ENCODE data around the gene ASIC3.

Gene ASIC3

DNA sequence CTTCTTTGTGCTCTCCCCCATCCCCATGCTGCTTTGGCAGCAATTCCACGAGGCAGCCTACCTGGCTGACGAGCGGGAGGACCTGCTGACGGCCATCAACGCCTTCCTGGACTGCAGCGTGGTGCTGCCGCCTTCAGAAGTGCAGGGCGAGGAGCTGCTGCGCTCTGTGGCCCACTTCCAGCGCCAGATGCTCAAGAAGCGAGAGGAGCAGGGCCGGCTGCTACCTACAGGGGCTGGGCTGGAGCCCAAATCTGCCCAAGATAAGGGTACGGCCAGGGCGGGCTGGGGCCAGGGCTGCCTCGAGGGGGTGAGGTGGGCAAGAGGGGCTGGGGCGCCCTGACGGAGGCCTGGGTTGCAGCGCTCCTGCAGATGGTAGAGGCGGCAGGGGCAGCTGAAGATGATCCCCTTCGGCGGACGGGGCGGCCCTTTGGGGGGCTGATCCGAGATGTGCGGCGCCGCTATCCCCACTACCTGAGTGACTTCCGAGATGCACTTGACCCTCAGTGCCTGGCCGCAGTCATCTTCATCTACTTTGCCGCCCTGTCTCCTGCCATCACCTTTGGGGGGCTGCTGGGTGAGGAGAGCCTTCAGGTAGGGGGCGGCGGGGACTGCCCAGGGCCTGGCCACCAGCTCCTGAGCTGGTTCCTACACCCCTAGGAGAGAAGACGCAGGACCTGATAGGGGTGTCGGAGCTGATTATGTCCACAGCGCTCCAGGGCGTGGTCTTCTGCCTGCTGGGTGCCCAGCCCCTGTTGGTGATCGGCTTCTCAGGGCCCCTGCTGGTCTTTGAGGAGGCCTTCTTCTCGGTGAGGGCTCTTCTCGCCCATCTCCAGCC, 22.9 kb downstream of the ASIC3 start:
- no peak for DNase-seq (ENCODE audit: low spot score)

GRCh38 chr7:151073990-151074389, 25.7 kb downstream of the ASIC3 start:
- DNase-seq (ENCODE audit: low spot score), result no peak

GRCh38 chr7:151074817-151075661, 26.7 kb downstream of the ASIC3 start:
- DNase-seq (ENCODE audit: low spot score), result no peak

DNA sequence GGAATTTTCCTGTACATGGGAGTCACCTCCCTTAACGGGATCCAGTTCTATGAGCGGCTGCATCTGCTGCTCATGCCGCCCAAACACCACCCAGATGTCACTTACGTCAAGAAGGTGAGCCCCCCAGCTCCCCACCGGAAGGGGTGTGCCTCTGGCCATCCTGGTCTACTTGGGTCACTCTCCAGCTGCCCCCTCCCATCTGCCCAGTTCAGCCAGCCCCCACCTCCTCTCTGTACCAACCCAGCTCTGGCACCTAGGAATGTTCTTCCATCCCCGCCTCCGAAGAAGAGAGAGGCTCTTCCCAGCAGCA, 27.3 kb downstream of the ASIC3 start:
- DNase-seq (ENCODE audit: low spot score), result no peak

GRCh38 chr7:151075978-151076426, 27.7 kb downstream of the ASIC3 start:
- DNase-seq (ENCODE audit: low spot score), result no peak

GRCh38 chr7:151076863-151077704, 28.8 kb downstream of the ASIC3 start:
- peak; percentile 44 for DNase-seq (ENCODE audit: low spot score)

GRCh38 chr7:151077705-151078232, 29.4 kb downstream of the ASIC3 start:
- no peak for DNase-seq (ENCODE audit: low spot score)

GRCh38 chr7:151078233-151079040, 30.1 kb downstream of the ASIC3 start:
- DNase-seq (ENCODE audit: low spot score), result no peak

GRCh38 chr7:151079199-151079910, 31.0 kb downstream of the ASIC3 start:
- DNase-seq (ENCODE audit: low spot score), result no peak

DNA sequence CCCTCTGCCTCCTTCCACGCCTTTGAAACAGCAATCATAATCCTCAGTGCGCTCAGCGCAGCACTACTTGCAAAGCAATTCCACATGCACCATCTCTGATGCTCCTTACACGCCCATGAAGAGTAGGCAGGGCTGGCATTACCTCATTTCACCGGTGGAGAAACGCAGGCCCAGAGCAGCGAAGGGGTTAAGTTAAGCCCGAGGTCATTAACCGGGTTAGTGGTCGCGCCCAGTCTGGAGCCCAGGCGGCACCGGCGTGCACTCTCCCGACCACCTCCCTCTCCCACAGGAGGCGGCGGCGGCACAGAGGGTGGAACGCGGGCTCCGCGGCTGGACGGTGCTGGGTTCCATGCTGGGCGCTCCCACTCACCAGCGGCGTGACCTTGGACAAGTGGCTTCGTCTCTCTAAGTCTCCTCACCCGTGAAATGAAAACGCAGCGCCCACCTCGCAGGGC, 31.8 kb downstream of the ASIC3 start:
- peak; percentile 55 for DNase-seq (ENCODE audit: low spot score)

- DNase-seq (ENCODE audit: low spot score), result peak; percentile 94
Measured at GRCh38 chr7:151080522-151081169, 32.3 kb downstream of the ASIC3 start, which contains the start of gene FASTK. FASTK (minus strand) TSS chr7:151080809; CDS start chr7:151080766, 43 bp downstream.

GRCh38 chr7:151081170-151082101, 33.1 kb downstream of the ASIC3 start:
- peak; percentile 50 for DNase-seq (ENCODE audit: low spot score)

DNA sequence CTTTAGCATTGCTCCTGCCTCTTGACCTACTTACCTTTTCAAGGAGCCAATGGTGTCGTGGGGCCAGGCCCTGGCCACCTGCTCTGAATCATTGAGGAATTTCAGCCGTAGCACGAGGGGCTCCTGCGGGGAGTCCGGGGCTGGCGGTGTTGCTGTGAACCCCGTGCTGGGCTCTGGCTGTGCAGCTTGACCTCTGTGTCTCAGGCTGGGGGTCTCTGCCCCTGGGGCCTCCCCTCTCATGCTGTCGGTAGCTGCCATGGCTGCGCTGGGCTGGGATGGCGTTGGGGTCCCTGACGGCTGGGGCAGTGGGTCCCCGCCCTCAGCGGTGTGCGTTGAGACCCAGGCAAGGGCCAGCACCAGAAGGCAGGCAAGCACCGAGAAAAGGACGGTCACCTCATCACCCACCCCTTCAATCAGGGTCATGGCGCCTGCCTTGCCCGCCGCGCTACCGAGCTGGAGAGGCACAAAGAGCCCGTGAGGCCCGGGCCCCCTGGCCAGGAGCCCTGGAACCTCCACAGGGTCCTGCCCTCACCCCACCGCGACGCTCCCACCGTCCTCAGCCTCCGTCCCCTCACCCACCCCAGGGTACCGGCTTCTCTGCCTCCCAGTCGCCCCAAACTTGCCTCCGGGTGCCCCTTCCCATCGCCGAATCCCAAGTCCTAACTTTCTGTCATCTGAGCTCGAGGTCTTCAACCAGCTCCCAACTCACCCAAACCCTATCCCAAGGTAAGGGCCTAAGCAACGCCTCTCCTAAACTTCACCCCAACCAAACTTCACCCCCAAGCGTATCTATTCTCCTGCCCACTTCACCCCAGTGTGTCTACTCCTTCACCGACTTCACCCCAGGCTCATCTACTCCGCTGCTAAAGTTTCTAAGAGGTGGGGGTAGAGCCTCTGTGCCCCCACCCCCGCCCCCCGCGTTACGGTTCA, 34.1 kb downstream of the ASIC3 start:
- DNase-seq (ENCODE audit: low spot score), result no peak

DNA sequence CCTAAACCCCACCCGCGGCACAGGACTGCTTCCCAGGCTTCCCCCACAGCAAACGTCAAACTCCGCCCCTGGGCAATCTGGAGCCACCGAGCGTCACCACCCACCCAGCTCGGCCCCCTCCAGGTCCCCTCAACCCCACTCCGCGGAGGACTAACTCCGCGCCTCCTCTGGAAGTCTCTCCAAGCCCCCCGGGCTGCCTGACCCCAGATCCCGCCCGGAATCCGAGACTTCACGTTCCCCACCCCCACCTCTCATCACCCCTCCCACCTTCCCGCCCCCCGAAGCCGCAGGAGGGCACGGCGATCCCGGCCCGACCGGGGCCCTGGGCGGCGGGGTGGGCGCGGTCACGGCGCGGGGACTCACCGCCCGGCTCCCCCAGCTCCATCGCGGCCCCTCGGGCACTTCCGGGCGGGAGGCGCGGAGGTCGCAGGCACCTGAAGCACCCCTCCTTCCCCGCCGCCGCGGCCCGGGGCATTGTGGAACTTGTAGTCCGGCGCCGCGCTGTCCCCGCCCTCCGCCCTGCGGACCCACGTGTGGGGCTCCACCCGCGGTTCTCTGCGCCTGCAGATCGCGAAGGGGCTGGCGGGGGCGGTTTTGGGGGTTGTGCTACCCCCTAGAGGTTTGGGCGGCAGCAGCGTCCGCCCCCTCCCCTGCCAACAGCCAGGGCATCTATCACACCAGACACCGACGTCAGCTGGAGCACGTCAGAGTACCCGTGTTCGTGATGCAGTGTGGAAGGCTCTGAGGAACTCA, 34.9 kb downstream of the ASIC3 start, which contains the start of gene TMUB1:
Gene TMUB1, minus strand, starts transcription at position 423 of the 753 bp plus-strand sequence. CDS start 930 bp downstream, outside the sequence.
- DNase-seq (ENCODE audit: low spot score), result peak; percentile 73

- DNase-seq (ENCODE audit: low spot score), result no peak
Measured at GRCh38 chr7:151083824-151084160, 35.5 kb downstream of the ASIC3 start.

GRCh38 chr7:151085329-151085690, 37.0 kb downstream of the ASIC3 start:
- DNase-seq (ENCODE audit: low spot score), result no peak
